Measurements from ENCODE around the gene APP.

APP gene

GRCh38 chr21:26068776-26069175, 101.8 kb downstream of the APP start:
- TF ChIP-seq TCF12 (IDR thresholded peaks at IDR 0.05; ENCODE audit: low read depth) (no peak), USF1 (IDR thresholded peaks at IDR 0.05) (no peak), TEAD4 (IDR thresholded peaks at IDR 0.05) (no peak), REST (IDR thresholded peaks at IDR 0.05; ENCODE audit: low read depth) (no peak), ZBTB7A (IDR thresholded peaks at IDR 0.05; ENCODE audit: low read depth) (no peak), CEBPB (IDR thresholded peaks at IDR 0.05) (no peak), NFIC (IDR thresholded peaks at IDR 0.05) (no peak), EP300 (IDR thresholded peaks at IDR 0.05; ENCODE audit: borderline replicate concordance) (no peak), EGR1 (IDR thresholded peaks at IDR 0.05) (no peak), MAX (IDR thresholded peaks at IDR 0.05) (no peak), CREB1 (IDR thresholded peaks at IDR 0.05; ENCODE audit: low read depth) (no peak), YY1 (IDR thresholded peaks at IDR 0.05; ENCODE audit: low read depth) (no peak), RAD21 (IDR thresholded peaks at IDR 0.05; ENCODE audit: low read depth) (no peak), TAF1 (IDR thresholded peaks at IDR 0.05; ENCODE audit: low read depth) (no peak), FOXM1 (IDR thresholded peaks at IDR 0.05; ENCODE audit: borderline replicate concordance, low read depth) (no peak)

- no peak for TF ChIP-seq RAD21 (IDR thresholded peaks at IDR 0.05; ENCODE audit: low read depth)
- no peak for TF ChIP-seq REST (IDR thresholded peaks at IDR 0.05; ENCODE audit: low read depth)
- no peak for TF ChIP-seq TCF12 (IDR thresholded peaks at IDR 0.05; ENCODE audit: low read depth)
- no peak for TF ChIP-seq CREB1 (IDR thresholded peaks at IDR 0.05; ENCODE audit: low read depth)
- no peak for TF ChIP-seq USF1 (IDR thresholded peaks at IDR 0.05)
Observed at GRCh38 chr21:26067836-26068594, 102.6 kb downstream of the APP start.

- TF ChIP-seq ZBTB7A (IDR thresholded peaks at IDR 0.05; ENCODE audit: low read depth): no peak
- no peak for TF ChIP-seq CREB1 (IDR thresholded peaks at IDR 0.05; ENCODE audit: low read depth)
- TF ChIP-seq EGR1 (IDR thresholded peaks at IDR 0.05): no peak
- TF ChIP-seq REST (IDR thresholded peaks at IDR 0.05; ENCODE audit: low read depth): no peak
- TF ChIP-seq TAF1 (IDR thresholded peaks at IDR 0.05; ENCODE audit: low read depth): no peak
- no peak for TF ChIP-seq USF1 (IDR thresholded peaks at IDR 0.05)
- TF ChIP-seq MAX (IDR thresholded peaks at IDR 0.05): no peak
- TF ChIP-seq TEAD4 (IDR thresholded peaks at IDR 0.05): no peak
- TF ChIP-seq TCF12 (IDR thresholded peaks at IDR 0.05; ENCODE audit: low read depth): no peak
- TF ChIP-seq YY1 (IDR thresholded peaks at IDR 0.05; ENCODE audit: low read depth): no peak
- no peak for TF ChIP-seq NFIC (IDR thresholded peaks at IDR 0.05)
- no peak for TF ChIP-seq FOXM1 (IDR thresholded peaks at IDR 0.05; ENCODE audit: borderline replicate concordance, low read depth)
- no peak for TF ChIP-seq RAD21 (IDR thresholded peaks at IDR 0.05; ENCODE audit: low read depth)
- TF ChIP-seq CEBPB (IDR thresholded peaks at IDR 0.05): no peak
- no peak for TF ChIP-seq EP300 (IDR thresholded peaks at IDR 0.05; ENCODE audit: borderline replicate concordance)
Observed at GRCh38 chr21:26064506-26064905, 106.1 kb downstream of the APP start.

GRCh38 chr21:26061437-26061836, 109.1 kb downstream of the APP start:
- TF ChIP-seq YY1 (IDR thresholded peaks at IDR 0.05; ENCODE audit: low read depth) (no peak), REST (IDR thresholded peaks at IDR 0.05; ENCODE audit: low read depth) (no peak), MAX (IDR thresholded peaks at IDR 0.05) (no peak), EGR1 (IDR thresholded peaks at IDR 0.05) (no peak), NFIC (IDR thresholded peaks at IDR 0.05) (no peak), TAF1 (IDR thresholded peaks at IDR 0.05; ENCODE audit: low read depth) (no peak), ZBTB7A (IDR thresholded peaks at IDR 0.05; ENCODE audit: low read depth) (no peak), USF1 (IDR thresholded peaks at IDR 0.05) (no peak)

Measured in Ishikawa (cell line).